Stimulated activated CD4-positive, alpha-beta T cell treated with anti-CD3 and anti-CD28 coated beads, TNF-alpha, amount 100 ng/mL, for 24 hours (primary cell): Measurements from ENCODE around the gene NBAS.
"Not testable (repeated sequence)": the region's sequence is repeated elsewhere in the genome, so short reads cannot be mapped to it uniquely, and the experiment has no call there.

Experiments
- DNase-seq, 3 experiments: peaks; one replicate each; pipeline ENCODE4 v3.0.0-alpha.2; 2020; ENCODE audit warnings: low read depth in 3 of 3

The NBAS gene

DNA sequence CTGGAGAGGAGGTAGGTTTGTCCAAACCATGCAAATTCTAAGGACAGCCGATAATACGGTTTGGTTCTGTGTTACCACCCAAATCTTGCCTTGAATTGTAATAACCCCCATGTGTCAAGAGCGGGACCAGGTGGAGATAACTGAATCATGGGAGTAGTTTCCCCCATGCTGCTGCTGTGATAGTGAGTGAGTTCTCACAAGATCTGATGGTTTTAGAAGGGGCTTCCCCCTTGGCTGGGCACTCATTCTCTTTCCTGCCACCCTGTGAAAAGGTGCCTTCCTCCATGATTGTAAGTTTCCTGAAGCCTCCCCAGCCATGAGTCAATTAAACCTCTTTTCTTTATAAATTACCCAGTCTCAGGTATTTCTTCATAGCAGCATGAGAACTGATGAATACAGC, 295.2 kb downstream of the NBAS start:
- no peak for DNase-seq

GRCh38 chr2:15263976-15264685, 297.0 kb downstream of the NBAS start:
- DNase-seq, result no peak

- DNase-seq, result no peak
Measured at GRCh38 chr2:15262792-15263191, 298.3 kb downstream of the NBAS start.

DNA sequence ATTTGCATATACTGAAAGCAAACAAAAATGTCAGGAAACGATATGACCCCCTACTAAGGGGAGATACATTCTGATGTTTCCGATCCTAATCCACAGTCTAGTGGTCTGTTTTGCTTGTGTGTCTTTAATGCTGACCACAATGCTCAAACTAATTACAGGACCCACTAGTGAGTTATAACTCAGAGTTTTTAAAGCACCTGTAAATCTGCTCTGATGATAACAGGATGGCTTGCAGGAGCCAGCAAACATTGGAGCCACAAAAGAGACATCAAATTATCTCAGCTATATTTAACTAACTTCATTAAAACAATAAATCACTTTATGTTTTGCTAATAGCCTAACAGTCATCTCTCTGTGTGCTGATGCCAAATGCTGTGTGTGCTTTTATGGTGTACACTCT, 300.3 kb downstream of the NBAS start:
- DNase-seq, result no peak

DNA sequence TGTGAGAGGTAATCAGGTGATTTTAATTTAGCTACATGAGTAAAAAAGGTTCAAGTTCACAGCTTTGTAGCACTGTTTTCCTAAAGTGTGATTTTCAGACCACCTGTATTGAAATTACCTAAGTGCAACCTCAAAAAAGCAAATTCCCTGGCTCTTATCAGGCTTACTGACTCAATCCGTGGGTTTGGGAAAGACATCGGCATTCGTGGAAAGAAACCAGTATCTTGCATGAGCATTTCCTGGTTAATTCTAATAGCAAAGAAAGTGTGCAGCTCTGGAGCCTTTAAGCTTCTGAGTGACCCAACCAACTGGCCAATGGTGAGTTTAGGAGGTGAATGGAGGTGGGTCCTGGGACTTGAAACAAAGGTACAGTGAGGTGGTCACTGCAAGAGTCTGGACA, 300.9 kb downstream of the NBAS start:
- no peak for DNase-seq

DNA sequence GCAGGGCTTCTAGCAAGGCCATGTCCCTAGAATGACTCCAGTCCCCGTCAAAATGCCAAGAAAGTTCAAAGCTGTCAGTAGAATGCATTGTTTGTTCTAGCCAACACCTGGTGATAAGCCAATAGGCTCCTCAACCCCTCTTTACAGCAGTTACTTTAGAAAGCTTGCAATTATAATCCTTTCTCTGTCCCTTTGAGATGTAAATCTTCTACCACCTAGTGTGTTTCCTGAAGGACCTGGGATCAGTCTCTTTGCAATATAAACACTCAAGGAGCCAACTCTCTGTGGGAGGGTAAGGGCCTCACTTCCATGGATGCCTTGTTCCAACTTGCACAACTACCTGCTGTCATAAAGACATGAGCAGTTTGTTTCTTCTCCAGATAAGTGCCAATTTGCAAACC, 301.8 kb downstream of the NBAS start:
- DNase-seq, result no peak

GRCh38 chr2:15258385-15258784, 302.7 kb downstream of the NBAS start:
- not testable (repeated sequence) for DNase-seq

DNA sequence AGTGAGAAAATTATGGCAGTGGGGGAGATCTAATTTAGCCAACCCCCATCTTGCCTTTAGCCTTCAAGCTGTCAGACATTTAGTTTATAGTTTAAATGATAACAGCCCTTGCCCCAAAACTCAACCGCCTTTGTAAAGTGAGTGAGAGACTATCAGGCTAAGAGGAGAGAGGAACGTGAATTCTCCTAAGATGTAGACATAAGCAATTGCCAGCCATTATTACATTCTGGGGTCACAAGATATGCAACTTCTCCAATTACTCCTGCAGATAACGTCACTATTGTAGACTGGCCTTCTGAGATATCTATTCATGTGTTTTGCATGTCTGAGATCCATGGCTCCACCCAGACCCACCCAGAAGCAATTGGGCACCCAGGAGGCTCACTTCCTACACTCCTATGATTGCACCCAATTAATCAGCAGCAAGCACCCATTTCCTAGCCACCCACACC, 307.3 kb downstream of the NBAS start:
- no peak for DNase-seq

DNA sequence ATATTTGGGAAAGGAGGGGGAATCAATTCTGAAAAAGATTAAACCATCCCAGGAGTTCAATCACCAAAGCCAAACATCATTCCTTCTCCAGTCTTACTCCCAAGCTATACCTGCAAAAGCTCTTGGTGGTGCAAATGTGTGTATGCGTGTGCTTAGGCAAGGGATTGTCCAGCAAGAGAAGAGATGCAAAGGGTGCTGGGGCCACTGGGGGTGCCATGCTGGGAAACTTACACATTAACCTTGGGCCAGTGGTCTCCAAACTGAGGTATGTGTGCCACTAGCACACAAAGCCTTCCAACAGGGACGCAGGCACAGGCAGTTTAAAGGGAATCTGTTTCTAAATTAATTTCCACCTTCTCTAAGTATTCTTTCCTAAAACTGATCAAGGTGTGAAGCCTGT, 307.9 kb downstream of the NBAS start:
- no peak for DNase-seq

- DNase-seq, result no peak
Measured at GRCh38 chr2:15251753-15252152, 309.4 kb downstream of the NBAS start.

- not testable (repeated sequence) for DNase-seq
Measured at GRCh38 chr2:15250946-15251345, 310.2 kb downstream of the NBAS start.

DNA sequence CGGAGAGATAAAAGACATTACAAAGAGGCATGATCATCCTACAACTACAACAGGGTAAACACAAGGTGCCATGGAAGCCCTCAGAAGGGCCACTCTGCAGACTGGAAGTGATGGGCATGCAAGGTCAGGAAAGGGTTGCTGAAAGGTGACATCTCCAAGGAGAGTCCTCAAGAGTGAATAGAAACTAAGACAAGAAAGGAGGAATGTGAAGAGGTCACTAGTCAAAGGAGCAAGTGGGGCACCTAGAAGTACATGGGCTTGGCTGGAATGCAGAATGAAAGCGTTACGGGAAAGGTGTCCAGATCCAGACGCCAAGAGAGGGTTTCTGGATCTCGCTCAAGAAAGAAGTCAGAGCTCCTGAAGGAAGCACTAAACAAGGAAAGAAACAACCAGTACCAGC, 314.3 kb downstream of the NBAS start:
- no peak for DNase-seq

DNA sequence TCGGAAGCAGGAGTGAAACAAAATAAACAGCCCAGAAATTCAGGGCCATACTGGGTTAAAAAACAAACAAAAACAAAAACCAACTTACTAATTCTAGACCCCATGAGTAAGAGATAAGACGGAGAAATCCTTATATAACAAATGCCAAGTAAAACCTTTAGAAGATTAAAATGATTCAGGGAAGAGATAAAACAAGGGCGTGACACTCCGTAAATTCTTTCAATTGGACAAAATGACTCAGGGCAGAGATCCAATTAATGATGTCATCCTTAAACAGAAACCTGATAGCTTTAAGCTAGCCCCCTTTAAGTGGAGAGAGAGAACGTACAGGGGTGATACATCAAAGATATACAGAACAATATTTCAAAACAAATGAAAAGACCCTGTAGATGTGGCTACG, 317.4 kb downstream of the NBAS start:
- no peak for DNase-seq

DNA sequence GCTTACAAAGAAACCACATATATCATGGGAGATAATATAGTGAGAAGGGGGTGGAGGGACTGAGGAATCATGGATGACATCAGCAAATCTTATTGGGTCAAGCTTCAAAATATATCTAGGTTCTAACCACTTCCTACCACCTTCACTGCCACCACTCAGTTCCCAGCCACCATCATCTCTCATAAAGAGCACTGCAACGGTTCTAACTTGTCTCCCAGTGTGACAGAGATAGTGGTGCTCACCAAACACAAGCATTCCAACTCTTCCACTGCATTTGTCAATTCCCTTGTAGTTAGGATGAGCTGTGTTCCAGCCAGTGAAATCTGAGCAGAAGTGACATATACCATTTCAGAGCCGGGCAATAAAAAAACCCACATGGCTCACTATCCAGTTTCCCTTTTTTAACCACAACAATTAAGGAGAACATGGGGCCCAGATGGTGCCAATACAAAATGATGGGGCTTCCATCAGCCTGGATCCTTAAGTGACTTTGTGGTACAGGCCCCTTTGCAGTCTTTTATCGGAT, 318.1 kb downstream of the NBAS start:
- DNase-seq, result no peak

DNA sequence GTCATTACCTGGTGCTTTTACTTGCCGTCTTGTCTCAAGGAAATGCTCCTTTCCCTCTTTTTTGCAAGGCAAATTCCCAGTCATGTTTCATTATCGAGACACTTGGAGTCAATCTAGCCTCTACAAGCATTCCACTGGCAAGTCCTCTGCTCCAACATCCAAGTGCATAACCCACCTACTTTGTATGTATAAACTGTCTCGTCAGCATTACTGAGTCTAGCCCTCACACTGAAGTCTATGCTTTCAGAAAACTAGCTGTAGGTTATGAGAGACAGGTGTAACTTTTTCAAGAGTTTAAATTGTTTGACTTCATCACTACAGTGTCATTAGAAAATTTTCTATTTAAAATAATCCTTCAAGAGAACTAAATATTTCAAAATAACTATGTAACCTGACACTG, 319.2 kb downstream of the NBAS start:
- no peak for DNase-seq

- no peak for DNase-seq
Measured at GRCh38 chr2:15241201-15241600, 319.9 kb downstream of the NBAS start.

DNA sequence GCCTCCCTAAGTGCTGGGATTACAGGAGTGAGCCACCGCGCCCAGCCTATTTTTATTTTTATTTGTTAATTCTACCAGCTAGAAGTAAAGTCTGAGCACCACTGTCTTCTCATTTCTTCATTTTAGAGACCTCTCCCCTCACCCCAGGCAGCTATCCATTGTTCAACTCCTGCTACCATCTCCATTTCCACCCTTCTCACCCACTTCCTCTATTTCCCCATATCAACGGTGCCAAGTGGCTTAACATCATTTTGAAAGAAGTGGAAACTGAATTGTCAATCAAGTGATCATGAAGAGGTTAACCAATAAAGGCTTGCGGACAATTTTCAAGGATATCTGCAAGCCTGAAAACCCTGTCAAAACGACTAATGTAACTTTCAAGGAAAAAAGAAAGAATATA, 323.1 kb downstream of the NBAS start:
- no peak for DNase-seq

GRCh38 chr2:15230599-15231192, 330.4 kb downstream of the NBAS start:
- DNase-seq, result no peak

DNA sequence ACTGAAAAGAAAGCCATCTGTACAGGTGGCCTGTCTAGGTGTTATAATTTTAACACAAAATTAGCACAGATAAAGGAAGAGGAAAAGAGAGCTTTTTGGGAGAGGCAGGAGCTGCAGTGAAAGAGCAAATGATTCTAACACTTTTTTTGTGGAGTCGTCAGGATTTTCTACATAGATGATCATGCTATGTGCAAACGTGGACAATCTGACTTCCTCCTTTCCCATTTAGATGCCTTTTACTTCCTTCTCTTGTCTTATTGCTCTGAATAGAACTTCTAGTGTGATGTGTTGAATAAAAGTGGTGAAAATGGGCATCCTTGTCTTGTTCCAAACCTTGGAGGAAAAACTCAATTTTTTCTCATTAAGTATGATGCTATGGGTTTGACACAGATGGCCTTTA, 334.5 kb downstream of the NBAS start:
- no peak for DNase-seq

DNA sequence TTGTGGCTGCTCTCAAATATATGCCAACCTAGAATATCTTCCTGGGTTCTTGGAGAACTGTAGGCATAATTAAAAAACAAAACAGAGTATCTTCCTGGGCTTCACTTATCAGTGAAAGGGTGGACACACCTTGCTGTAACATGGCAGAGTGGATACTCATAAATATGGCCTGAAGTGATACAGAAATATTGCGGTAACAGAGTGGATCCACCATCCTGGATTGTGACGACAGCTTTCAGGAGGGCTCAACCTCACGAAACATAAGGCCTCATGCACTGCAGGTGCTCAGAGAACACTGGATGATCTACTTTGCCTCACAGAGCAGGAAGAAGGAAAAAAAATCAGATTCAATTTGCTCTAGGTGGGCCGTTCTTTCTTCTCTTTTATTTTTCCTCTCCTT, 336.0 kb downstream of the NBAS start:
- no peak for DNase-seq

GRCh38 chr2:15224641-15225040, 336.5 kb downstream of the NBAS start:
- DNase-seq, result no peak

- DNase-seq, result no peak
Measured at GRCh38 chr2:15223887-15224286, 337.2 kb downstream of the NBAS start.

- DNase-seq, result no peak
Measured at GRCh38 chr2:15222856-15223255, 338.3 kb downstream of the NBAS start.

DNA sequence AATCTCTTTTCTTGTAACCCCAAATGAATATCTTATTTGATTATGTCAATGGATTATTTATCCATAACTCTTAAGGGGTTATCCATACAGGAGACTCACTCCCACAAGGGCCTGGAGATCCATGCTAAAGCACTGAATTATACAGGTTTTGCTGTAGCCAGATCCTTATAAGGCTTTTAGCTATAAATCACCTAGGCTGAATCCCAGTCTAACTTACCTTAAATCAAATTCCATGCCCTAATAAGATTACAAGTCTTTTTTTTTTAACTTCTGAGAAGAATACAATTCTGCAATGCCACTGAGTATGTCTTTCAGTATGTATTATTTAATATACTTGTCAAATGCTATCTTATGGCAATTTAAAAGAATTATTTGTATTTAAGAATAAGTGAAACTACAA, 340.5 kb downstream of the NBAS start:
- DNase-seq, result no peak
